Epidermal melanocyte (primary cell): Measurements from ENCODE around the gene GPR137.
A peak's percentile ranks its signal among the peaks of the same experiment; 100 is the strongest.
"Not testable (repeated sequence)": the region's sequence is repeated elsewhere in the genome, so short reads cannot be mapped to it uniquely, and the experiment has no call there.

Experiments
- DNase-seq: peaks from one replicate; pipeline ENCODE4 v3.0.0; 2011; ENCODE audit warnings: low spot score; ENCODE audit not compliant: insufficient read length

Gene GPR137

GRCh38 chr11:64317961-64318765, 32.5 kb downstream of the GPR137 start, which contains the start of gene PRDX5:
TSS of gene PRDX5 (plus strand) at chr11:64318121. CDS start at chr11:64318216, 95 bp downstream.
- DNase-seq: peak; percentile 96

GRCh38 chr11:64318766-64319761, 33.4 kb downstream of the GPR137 start:
- no peak for DNase-seq

- no peak for DNase-seq
These were observed 34.9 kb downstream of the GPR137 start for GRCh38 chr11:64320556-64320955.

GRCh38 chr11:64321026-64321425, 35.4 kb downstream of the GPR137 start:
- no peak for DNase-seq

- no peak for DNase-seq
These were observed 35.9 kb downstream of the GPR137 start for GRCh38 chr11:64321533-64321932.

- no peak for DNase-seq
These were observed 37.2 kb downstream of the GPR137 start for GRCh38 chr11:64322925-64323260.

GRCh38 chr11:64323373-64323772, 37.7 kb downstream of the GPR137 start:
- DNase-seq: no peak

GRCh38 chr11:64323984-64324383, 38.3 kb downstream of the GPR137 start:
- DNase-seq: not testable (repeated sequence)

- no peak for DNase-seq
These were observed 39.2 kb downstream of the GPR137 start for GRCh38 chr11:64324692-64325469.

- no peak for DNase-seq
These were observed 41.7 kb downstream of the GPR137 start for GRCh38 chr11:64327375-64327774.

GRCh38 chr11:64327993-64328392, 42.3 kb downstream of the GPR137 start:
- no peak for DNase-seq

- DNase-seq: no peak
These were observed 45.2 kb downstream of the GPR137 start for GRCh38 chr11:64330888-64331287.

- no peak for DNase-seq
These were observed 46.1 kb downstream of the GPR137 start for GRCh38 chr11:64331569-64332371.

- no peak for DNase-seq
These were observed 47.9 kb downstream of the GPR137 start for GRCh38 chr11:64333556-64333955.

GRCh38 chr11:64334764-64335735, 49.4 kb downstream of the GPR137 start:
- no peak for DNase-seq

- no peak for DNase-seq
These were observed 52.0 kb downstream of the GPR137 start for GRCh38 chr11:64337538-64338249.

- DNase-seq: no peak
These were observed 53.1 kb downstream of the GPR137 start for GRCh38 chr11:64338716-64339115.
